DOHH2 (cell line): ENCODE results near the gene COPE.

Experiments used
- CTCF ChIP-seq: fragments of 200-600 bp; sonication (generic); IDR thresholded peaks from one replicate; pipeline ENCODE4 v1.5.1; 2014; ENCODE audit warnings: antibody characterized with exemption, mild to moderate bottlenecking, low read depth, low read length; ENCODE audit not compliant: poor library complexity, severe bottlenecking
- EZH2phosphoT487 ChIP-seq: fragments of 200-600 bp; sonication (generic); IDR thresholded peaks from 2 replicates; pipeline ENCODE4 v1.6.1; 2017; ENCODE audit warnings: borderline replicate concordance, mild to moderate bottlenecking, antibody characterized with exemption, low read length, moderate library complexity, mixed read lengths

- TF ChIP-seq CTCF (no peak), EZH2phosphoT487 (no peak)
These were observed 18.3 kb downstream of the COPE start for GRCh38 chr19:18900700-18901481.
